Measurements from ENCODE around the gene CLDN19. TPM values are rescaled to one million over a fixed set of nuclear protein-coding genes. Genes with fewer than 3 reads are reported as not detected.

CLDN19 gene
- total RNA-seq, 1 experiment from 2014 or later: 0.05 TPM

GRCh38 chr1:42692461-42692860 lies 47.6 kb downstream of the CLDN19 start:
- Histone ChIP-seq H3K4me3 (ENCODE audit: low read depth in 2 of 2, low read length in 2 of 2) (no peak overlapping the region), H3K27ac (ENCODE audit: low read length) (no peak overlapping the region; the same call in 1 of the 2 replicates), H3K36me3 (ENCODE audit: control insufficient read depth, insufficient read depth, low read length) (peaks cover 62% of the 10 kb centered on the region), H3K9me3 (ENCODE audit: control insufficient read depth, insufficient read depth, low read depth, low read length) (no peaks in the 10 kb centered on the region), H3K4me1 (ENCODE audit: control insufficient read depth, insufficient read depth, low read length) (peaks cover 50% of the 10 kb centered on the region), H3K27me3 (ENCODE audit: control insufficient read depth, insufficient read depth, low read length) (no peaks in the 10 kb centered on the region)
- in situ Hi-C loops (cut with HindIII; ENCODE audit: low pct_unique_long_range_greater_than_20kb, low sequenced_read_pairs): no loop called here
- ATAC-seq (no peak), DNase-seq (ENCODE audit: low read depth, low spot score) (no peak)
- BruUV-seq (replicated peaks): no TSS peak
- TF ChIP-seq CTCF (IDR thresholded peaks at IDR 0.05): no peak
- TF ChIP-seq SIN3A (IDR thresholded peaks at IDR 0.05; ENCODE audit: borderline replicate concordance, insufficient read depth, low read depth, low read length): no peak
- TF ChIP-seq POLR2AphosphoS5 (IDR thresholded peaks at IDR 0.05; ENCODE audit: low read depth, low read length): no peak
- TF ChIP-seq TCF7L2 (IDR thresholded peaks at IDR 0.05; ENCODE audit: low read depth, low read length): no peak
- no peak for TF ChIP-seq REST (IDR thresholded peaks at IDR 0.05; ENCODE audit: insufficient read depth in 1 of 2, low read depth in 2 of 2, low read length in 1 of 2)
- ChIA-PET POLR2A (no interaction called here), CTCF (interaction anchor here (0.5 kb wide), 1 partner anchor 74 kb away, joined by 3 read pairs; no protein-coding TSS in a partner anchor)
- intact Hi-C loops (cut with micrococcal nuclease; ENCODE audit: unreplicated experiment): no loop called here

GRCh38 chr1:42691157-42691498 lies 48.9 kb downstream of the CLDN19 start:
- intact Hi-C loops (cut with micrococcal nuclease; ENCODE audit: unreplicated experiment) (no loop called here), in situ Hi-C loops (cut with HindIII; ENCODE audit: low pct_unique_long_range_greater_than_20kb, low sequenced_read_pairs) (no loop called here)
- TF ChIP-seq REST (IDR thresholded peaks at IDR 0.05; ENCODE audit: insufficient read depth in 1 of 2, low read depth in 2 of 2, low read length in 1 of 2) (no peak), POLR2AphosphoS5 (IDR thresholded peaks at IDR 0.05; ENCODE audit: low read depth, low read length) (no peak), SIN3A (IDR thresholded peaks at IDR 0.05; ENCODE audit: borderline replicate concordance, insufficient read depth, low read depth, low read length) (no peak), CTCF (IDR thresholded peaks at IDR 0.05) (no peak), TCF7L2 (IDR thresholded peaks at IDR 0.05; ENCODE audit: low read depth, low read length) (no peak)
- peaks cover 51% of the 10 kb centered on the region for H3K36me3 ChIP-seq (ENCODE audit: control insufficient read depth, insufficient read depth, low read length)
- no peak overlapping the region for H3K27ac ChIP-seq (ENCODE audit: low read length)
- no TSS peak for BruUV-seq (replicated peaks)
- CTCF ChIA-PET: interaction anchor here (0.6 kb wide), 1 partner anchor 17 kb away, joined by 7 read pairs; no protein-coding TSS in a partner anchor
- no peak for ATAC-seq
- H3K4me1 ChIP-seq (ENCODE audit: control insufficient read depth, insufficient read depth, low read length): peaks cover 61% of the 10 kb centered on the region
- no peak for DNase-seq (ENCODE audit: low read depth, low spot score)
- POLR2A ChIA-PET: interaction anchor here (0.6 kb wide), 1 partner anchor 466 kb away, joined by 3 read pairs; no protein-coding TSS in a partner anchor
- no peaks in the 10 kb centered on the region for H3K9me3 ChIP-seq (ENCODE audit: control insufficient read depth, insufficient read depth, low read depth, low read length)
- no peaks in the 10 kb centered on the region for H3K27me3 ChIP-seq (ENCODE audit: control insufficient read depth, insufficient read depth, low read length)
- no peak overlapping the region for H3K4me3 ChIP-seq (ENCODE audit: low read depth in 2 of 2, low read length in 2 of 2)
